Measurements from ENCODE around the gene ARHGEF10L.
"Not testable (repeated sequence)": the region's sequence is repeated elsewhere in the genome, so short reads cannot be mapped to it uniquely, and the experiment has no call there.

Gene ARHGEF10L

DNA sequence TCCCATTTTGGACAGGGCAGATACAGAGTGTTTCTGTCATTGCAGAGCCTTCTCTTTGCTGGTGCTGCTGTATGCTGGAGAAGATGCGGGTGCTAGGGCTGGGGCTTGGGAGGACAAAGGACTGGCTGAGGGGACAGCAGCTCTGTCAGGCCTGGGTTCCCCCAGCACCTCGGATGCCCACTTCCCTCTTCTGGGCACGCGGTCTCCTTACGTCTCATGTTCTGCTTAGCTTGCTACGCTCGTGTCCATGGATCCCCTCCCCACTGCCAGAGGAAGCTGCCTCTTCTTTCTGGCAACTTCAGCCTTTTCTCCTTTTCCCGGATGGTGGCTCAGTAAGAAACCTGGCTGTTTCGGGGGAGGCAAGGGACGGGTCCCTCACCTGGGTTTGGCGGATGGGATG is 75.7 kb downstream of the ARHGEF10L start:
- no peak for DNase-seq

DNA sequence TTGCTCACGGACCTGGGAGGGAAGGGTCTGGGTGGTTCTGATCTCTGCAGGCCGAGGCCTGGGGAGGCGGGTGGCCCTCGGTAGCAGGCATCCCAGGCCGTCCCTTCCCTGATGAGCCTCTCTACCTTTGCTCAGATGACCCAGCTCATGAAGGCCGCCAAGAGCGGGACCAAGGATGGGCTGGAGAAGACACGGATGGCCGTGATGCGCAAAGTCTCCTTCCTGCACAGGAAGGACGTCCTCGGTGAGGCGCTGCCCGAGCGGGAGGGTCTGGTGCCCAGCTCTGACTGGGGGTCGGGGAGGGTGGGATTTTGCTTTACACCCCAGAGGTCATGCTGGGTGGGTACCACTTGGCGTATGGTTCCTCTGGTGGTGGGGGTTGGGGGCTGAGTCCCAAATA is 76.5 kb downstream of the ARHGEF10L start:
- no peak for DNase-seq

DNA sequence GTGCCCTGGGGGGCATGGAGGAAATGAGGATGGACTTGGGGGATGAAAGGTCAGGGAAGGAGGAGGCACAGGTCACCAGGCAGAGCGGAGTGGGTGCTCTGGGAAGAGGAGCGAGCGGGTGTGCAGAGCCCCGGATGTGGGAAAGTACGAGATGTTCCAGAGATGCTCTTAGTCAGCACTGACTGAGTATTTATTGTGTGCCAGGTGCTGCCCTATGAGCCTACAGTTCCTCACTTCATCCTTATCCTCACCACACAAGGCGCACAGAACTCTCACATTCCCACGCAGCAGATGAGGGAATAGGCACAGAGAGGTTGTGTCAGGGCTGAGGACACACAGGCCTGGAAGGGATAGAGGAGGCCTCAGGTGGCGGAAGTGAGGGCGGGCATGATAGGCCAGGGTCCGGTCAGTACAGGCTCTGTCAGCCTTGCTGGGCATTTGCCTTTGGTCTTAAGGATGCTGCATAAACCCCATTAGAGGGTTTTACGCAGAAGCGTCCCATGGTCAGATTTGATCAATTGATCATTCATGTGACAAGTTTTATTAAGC is 77.3 kb downstream of the ARHGEF10L start:
- no peak for DNase-seq

DNA sequence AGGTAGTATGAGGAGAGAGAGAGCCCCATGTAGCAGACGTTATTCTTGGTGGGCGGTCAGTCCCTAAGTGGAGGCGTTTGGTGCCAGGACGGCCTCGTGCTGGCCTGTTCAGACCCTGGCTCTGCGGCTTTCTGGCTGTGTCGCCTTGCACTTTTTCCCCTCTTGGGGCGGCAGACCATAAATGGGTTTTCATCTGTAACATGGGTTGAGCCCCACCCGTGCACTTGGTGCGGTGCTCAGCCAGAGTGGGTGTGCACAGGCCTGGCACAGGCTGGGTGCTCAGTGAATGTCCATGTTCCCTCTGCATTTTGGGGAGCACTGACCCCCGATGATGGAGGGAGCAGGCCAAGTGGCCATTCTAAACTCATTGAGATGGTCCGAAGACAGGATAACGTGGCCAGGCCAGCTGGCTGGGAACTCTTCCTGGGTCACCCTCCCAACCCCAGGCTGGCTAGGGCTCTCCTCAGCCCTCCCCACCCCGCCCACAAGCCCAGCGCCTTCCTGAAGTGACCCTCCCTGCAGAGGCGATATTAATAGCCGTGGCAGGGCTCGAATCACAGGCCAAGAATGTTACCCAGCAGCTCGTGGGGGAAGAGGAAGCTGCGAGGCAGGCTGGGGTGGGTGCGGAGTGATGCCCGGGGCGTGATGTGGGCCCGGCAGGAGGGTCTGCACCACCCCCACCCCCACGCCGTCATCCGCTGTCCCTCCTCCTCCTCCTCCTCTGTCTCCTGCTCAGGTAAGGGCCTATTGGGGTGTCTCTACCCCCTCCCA is 78.5 kb downstream of the ARHGEF10L start:
- no peak for DNase-seq

DNA sequence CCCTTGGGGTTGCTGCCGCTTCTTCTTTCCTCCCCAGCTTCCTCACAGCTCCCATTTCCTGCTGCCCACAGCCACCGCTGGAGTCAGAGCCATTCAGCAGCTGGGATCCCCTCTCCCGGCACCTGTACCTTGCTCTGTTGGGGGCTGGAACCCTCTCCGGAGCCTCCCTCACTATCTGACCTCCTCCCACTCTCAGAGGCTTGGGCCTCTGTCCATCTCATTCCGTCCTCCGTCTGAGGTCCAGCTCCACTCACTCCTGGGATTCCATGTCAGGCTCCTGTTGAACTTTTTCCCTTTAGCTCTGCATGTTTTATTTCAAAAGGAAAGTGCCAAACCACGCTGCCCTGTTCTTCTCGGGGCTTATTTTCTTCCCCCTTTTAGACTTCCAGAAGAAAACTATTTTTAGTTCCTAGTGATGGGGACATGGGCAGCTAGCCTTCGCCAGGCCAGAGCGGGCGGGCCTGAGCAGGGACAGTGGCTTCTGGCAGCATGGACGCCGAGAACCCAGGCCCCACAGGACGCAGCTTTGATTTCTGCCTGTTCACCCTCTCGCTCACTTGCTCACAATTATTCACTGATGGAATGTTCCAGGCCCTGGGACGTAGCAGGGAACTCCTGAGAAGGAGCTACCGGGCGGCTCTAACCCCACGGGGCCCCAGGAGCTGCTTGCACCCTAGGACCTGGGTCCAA is 79.2 kb downstream of the ARHGEF10L start:
- no peak for DNase-seq

DNA sequence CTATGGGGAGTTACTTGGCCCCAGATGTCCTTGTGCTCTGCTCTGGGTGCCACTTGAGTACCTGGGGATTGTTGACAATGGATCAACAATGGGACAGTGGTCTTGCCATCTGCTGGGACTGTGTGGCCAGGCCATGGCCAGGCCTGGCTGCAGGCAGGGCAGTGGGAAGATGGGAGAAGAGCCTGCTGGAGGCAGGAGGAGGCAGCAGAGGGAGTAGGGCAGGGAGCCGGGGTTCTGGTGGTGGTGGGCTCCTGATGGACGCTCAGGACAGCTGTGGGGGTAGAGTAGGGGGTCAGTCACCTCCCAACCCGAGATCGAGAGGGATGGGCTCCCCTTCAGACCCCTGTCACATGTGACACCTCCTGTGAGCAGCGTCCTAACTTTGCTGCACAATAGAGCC is 81.0 kb downstream of the ARHGEF10L start:
- no peak for DNase-seq

DNA sequence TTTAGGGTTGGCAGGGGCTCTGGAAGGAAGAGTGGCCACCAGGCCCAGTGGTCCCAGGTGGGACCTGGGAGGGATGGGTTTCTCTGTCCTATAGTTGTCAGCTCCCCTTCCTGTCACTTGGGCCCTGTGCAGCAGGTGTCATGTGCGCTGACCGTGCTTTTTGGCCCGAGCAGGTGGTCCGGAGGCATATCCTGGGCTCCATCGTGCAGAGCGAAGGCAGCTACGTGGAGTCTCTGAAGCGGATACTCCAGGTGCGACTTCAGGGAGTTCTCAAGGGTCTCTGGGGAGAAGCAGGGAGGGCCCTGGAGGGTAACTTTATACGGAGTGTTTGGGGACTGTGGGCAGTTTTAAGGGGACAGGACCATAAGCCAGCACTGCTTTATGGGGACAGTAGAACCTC is 82.2 kb downstream of the ARHGEF10L start:
- DNase-seq: no peak

DNA sequence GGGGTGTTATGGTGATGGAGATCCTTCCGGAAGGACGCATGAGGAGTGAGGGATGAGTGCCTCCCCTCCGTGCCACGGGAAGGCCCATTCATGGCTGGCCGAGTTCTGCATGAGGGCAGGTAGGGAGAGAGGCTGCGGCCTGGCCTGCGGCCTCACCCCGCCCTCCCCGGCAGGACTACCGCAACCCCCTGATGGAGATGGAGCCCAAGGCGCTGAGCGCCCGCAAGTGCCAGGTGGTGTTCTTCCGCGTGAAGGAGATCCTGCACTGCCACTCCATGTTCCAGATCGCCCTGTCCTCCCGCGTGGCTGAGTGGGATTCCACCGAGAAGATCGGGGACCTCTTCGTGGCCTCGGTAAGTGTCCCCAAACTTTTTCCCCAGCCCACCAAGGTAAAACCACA is 83.3 kb downstream of the ARHGEF10L start:
- no peak for DNase-seq

DNA sequence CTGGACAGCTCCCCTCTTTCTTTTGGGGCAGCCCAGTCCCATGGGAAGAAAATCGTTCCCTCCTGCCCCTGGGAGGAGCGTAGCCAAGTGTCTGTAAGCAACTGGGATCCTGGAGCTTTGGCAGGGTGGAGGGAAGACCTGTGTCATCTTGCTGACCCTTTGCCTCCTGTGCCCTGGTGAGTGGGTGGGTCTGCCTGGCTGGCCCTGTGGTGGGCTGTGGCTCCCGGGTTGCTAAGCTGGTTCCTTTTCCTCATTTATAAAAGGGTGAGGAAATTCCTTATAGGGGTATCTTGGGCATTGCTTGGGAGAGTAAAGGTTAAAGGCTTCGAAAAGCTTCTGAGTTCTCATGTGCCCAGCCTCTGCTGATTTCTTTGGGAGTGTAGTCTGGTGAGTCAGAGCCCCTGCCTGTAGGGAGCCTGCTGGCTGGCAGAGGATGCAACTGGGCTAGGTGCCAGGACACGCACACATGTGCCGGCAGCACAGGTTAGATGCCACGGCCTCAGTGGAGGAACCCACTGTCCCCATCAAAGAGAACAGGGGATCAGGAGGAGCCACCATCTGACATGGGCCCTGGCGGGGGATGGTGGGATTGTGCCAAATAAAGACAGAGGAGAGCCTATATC is 85.2 kb downstream of the ARHGEF10L start:
- DNase-seq: no peak

DNA sequence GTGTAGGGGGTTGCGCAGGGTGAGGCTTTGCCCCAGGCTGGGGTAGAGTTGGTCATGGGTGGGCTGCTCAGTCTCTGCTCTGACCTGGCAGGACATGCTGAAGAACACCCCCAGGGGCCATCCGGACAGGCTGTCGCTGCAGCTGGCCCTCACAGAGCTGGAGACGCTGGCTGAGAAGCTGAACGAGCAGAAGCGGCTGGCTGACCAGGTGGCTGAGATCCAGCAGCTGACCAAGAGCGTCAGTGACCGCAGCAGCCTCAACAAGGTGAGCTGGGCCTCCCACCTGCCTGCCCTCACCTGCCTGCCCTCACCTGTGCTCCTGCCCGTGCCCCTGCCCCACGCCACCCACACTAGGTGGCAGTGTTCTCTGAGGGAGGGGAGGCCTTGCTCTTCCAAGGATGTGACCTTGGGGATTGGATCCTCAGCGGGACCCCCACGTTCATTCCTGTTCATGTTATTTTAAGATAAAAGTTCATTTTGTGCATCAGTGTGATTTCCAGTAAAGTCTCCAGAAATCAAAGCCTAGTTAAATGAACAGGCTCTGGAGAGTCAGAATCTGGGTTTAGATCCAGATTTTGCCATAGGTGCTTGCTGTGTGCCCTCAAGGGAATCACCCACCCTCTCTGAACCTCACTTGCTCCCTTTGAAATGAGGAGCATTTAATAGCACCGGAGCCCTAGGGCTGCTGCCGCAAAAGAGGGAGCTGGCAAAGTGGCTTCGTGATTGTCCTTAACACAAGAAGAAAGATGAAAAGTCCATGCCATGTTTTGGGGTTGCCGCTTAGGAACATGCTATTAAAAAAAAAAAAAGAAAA is 87.9 kb downstream of the ARHGEF10L start:
- DNase-seq: no peak

DNA sequence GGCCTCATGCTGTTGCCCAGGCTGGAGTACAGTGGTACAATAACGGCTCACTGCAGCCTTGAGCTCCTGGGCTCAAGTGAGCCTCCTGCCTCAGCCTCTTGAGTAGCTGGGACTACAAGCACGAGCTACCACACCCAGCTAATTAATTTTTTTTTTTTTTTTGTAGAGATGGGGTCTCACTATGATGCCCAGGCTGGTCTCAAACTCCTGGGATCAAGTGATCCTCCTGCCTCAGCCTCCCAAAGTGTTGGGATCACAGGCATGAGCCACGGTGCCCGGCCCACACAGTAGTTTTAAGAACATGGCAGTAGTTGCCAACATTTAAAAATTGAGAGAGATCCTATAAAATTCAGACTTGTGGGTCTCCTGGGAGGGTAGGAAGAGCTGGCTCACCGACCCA is 89.5 kb downstream of the ARHGEF10L start:
- not testable (repeated sequence) for DNase-seq

DNA sequence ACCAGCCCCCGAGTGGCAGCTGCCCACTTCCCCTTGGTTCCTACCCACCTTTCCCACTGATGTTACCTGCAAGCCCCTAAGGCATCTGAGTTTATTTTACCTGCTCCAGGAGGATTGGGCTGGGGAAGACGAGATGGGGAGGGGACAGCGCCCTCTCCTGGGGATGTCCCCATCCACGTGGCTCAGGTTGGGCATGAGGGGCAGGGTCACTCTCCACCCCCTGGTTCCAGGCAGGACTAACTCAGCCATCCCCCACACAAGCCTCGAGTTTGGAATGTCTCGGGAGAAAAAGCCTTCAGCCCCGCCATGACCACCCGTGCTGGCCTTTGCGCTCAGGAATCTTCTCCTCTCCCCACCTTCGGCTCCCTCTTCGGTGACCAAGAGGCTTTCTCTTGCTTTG is 90.0 kb downstream of the ARHGEF10L start:
- DNase-seq: no peak

DNA sequence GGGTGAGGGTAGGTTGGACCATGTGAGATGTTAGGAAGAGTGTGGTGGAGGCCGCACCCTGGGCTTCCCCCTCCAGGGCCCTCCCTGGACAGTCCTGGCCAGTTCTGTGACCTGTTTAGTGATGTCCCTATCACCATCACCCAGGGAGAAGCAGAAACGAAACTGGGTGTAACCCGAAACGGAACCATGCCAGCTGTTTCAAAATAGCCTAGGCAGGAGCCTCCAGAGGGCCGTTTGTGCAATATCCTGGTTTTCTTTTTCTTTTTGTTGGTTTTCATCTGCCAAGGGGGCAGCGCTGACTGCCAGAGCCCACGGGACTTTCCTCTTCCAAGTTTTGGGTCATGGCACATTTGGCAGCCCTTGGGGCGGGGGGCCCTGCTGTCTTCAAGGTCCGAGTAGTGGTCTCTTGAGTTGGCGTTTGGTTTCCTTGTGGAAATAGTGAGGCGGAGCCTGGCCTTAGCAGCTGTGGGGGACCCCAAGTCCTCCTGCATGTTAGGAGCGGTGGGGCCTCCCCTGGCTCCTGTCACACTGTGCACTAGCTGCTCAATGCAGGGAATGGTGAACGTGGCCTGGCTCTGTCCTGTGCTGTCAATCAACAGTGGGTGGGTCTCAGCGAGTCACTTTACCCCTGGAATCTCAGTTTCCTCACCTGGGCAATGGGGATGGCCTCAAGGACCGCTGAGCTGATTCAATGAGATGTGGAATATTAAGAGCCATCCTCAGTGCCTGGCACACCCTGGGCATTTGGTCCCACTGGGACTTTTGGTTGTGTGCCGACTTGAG is 90.7 kb downstream of the ARHGEF10L start:
- DNase-seq: no peak

DNA sequence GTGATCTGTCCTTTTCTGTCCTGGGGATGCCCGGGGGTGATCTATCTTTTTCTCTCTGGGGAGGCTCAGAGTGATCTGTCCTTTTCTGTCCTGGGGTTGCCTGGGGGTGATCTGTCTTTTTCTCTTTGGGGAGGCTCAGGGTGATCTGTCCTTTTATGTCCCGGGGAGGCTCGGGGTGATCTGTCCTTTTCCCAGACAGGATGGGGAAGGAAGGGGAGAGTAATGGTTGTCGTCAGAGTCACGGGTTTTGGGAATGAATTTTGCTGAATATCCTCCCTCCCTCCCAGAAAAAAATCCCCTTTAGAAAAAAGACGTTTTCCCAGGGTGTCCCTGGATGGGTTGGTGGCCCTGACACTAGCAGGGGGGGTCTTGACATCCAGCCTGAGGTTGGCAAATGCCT is 91.5 kb downstream of the ARHGEF10L start:
- no peak for DNase-seq

DNA sequence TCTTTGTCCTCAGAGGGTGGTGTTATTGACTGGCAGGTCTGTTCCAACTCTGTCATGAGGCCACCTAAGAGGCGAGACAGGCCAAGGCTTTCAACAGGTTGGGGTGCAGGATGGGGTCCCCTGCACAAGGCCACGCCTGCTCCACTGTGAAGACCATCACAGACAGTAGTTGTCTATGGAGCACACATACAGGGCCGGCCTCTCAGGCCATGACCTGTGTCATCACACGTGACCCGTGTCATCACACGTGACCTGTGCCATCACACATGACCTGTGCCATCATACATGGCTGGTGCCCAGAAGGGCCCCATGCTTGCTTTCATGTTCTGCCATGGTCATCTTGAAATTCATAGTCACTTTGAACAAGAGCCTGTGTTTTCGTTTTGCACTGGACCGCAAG is 91.9 kb downstream of the ARHGEF10L start:
- DNase-seq: no peak

DNA sequence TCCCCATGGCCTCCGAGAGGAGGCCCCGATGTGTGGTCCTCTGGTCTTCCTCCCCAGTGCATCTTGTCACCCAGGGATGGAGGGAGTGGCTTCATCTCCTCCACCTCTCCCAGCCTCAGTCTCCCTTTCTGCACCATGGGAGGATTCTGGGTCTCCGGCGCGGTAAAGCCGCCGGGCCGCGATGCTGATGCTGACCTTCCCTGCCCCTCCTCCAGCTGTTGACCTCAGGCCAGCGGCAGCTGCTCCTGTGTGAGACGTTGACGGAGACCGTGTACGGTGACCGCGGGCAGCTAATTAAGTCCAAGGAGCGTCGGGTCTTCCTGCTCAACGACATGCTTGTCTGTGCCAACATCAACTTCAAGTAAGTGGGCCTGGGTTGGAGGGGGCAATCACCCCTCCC is 92.6 kb downstream of the ARHGEF10L start:
- DNase-seq: no peak

DNA sequence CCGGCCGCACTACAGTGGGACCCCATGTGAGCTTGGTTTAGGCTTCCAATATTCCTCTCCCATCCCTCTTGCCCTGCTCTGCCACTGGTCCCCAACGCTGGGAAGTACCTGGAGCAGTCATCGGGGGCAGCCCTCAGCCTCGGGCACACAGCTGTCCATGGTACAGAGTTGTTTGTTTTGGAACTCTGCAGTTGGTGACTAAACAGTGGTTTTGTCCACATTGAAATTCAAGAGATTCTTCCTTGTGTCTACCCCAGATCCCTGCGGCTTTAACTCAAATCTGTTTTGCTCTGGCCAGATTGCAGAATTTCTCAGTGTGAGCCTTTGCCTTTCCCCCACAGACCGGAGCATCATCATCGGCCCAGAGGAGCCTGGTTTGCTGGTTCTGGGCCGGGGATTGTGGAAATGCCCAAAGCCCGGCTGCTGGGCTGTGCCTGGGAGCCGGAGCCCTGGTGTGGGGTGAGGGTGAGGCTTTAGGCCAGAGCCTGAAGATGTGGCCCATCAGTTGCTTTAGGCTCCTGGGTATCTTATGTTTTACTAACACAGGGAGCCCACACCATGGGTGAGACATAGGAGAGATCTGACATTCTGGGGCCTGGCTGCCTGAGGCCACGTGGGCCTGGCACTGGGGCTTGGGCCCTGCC is 93.2 kb downstream of the ARHGEF10L start:
- no peak for DNase-seq

DNA sequence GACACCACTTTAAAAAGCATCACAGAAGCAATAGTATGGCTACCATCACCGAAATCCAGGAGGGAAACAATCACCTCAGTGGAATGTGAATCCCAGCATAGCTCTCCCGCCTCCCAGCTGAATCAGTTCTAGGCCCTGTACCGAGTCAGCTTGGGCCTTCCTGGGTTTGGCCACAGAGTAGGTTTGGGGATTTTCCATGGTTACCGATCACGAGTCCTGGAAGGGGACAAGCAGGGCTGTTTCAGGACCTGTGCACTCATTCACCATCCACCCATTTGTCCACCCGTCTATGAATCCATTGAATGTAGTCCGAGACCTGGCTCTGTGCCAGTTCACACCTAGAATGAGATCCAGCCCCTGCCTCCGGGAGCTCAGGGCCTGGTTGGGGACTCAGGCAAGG is 94.2 kb downstream of the ARHGEF10L start:
- DNase-seq: no peak

DNA sequence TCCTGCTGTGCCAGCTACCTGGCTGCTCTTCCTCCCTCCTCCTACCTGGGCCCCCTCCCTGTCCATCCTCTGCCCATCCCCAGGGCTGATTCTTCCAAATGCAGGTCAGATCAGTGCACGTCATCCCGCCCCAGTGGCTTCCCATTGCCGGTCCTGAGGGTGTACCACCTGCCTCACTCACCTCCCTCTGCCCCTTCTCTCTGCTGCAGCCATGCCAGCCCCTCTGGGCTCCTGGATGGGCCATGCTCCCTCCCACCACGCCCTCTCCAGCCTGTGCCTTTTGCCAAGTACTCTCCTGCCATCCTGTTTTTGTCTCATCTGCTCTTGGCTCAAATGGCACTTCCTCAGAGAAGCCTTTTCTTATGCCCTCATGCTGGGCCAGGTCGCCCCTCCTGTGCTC is 95.8 kb downstream of the ARHGEF10L start:
- no peak for DNase-seq

DNA sequence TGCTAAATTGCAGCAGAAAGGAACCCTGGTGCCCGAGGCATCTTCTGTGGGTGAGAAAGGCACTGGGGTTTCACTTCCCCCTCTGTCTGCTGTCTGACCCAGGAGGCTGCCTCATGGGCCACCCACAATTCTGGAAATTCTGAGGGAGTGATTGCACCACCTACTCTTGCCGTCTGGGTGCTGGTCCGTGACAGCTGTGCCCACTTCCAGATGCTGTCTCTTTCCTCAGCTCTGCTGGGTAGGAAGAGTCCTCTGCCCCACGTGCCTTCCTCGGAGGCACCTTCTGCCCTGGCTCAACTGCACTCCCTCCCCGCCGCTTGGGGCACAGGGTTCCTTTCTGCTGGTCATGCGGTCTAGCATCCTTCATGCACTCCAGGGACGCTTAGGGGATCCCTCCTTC is 96.3 kb downstream of the ARHGEF10L start:
- DNase-seq: no peak

DNA sequence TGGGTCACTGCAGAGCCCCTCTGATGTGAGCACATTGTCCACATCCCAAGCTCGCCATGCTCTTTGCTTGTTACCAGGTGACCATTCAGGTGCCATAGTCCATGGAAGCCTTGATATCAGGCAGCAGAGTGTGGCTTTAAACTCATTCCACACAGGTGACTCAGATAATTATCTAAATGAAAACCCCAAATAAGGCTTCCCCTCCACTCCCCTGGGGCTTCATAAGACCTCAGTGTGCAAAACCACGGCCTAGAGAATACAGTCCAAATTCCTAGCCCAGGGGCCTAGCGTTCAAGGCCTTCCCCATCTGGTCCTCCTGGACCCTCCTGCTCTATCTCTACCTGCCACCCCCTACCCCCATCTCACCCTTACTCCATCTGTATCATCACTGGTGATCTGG is 97.1 kb downstream of the ARHGEF10L start:
- DNase-seq: no peak

DNA sequence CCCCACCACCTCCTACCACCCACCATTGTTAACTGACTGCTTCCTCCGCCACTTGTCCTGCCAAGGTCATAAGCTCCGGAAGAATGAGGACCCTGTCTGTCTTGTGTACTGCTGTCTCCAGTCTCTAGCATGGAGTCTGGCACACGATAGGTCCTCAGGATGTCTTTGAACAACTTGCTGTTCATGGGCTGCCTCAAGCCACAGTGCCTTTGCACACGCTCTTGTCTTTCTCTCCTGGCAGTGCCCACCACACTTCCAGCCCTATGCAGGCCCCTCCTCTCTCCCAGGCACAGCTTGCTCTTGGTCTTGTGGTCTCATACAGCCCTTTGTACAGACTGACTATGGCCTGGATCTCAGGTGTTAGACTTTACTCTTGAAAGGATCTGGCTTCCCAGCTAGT is 97.6 kb downstream of the ARHGEF10L start:
- no peak for DNase-seq
